ENCODE results near the gene MORC3. TPM values are rescaled to one million over a fixed set of nuclear protein-coding genes. Genes with fewer than 3 reads are reported as not detected.
"Not testable (repeated sequence)": the region's sequence is repeated elsewhere in the genome, so short reads cannot be mapped to it uniquely, and the experiment has no call there.

MORC3 gene
- total RNA-seq, 1 donor from 2014 or later, result 58.8 TPM

GRCh38 chr21:36320421-36321324, 676 bp downstream of the MORC3 start:
- ATAC-seq (peak; percentile 36), DNase-seq (ENCODE audit: low spot score) (peak; percentile 79)
- intact Hi-C loops (cut with DNase I), result loop anchor here (5.0 kb wide), 1 partner anchor 688 kb away; no protein-coding TSS in a partner anchor

- ATAC-seq, result no peak
- intact Hi-C loops (cut with DNase I), result loop anchor here (5.0 kb wide), 1 partner anchor 689 kb away; no protein-coding TSS in a partner anchor
- no peak for DNase-seq (ENCODE audit: low spot score)
Measured at GRCh38 chr21:36321325-36322082, 1.5 kb downstream of the MORC3 start.

GRCh38 chr21:36322083-36322424, 2.1 kb downstream of the MORC3 start:
- ATAC-seq, result no peak
- intact Hi-C loops (cut with DNase I), result loop anchor here (5.0 kb wide), 1 partner anchor 690 kb away; no protein-coding TSS in a partner anchor
- no peak for DNase-seq (ENCODE audit: low spot score)

- no peak for DNase-seq (ENCODE audit: low spot score)
- intact Hi-C loops (cut with DNase I), result loop anchor here (5.0 kb wide), 1 partner anchor 691 kb away; no protein-coding TSS in a partner anchor
- ATAC-seq, result no peak
Measured at GRCh38 chr21:36323032-36323431, 3.0 kb downstream of the MORC3 start.

GRCh38 chr21:36325373-36326010, 5.5 kb downstream of the MORC3 start:
- no peak for DNase-seq (ENCODE audit: low spot score)
- intact Hi-C loops (cut with DNase I), result no loop called here
- no peak for ATAC-seq

- DNase-seq (ENCODE audit: low spot score) (no peak), ATAC-seq (peak; percentile 78)
- intact Hi-C loops (cut with DNase I), result no loop called here
Measured at GRCh38 chr21:36330904-36331303, 10.9 kb downstream of the MORC3 start.

- no peak for DNase-seq (ENCODE audit: low spot score)
- no peak for ATAC-seq
- intact Hi-C loops (cut with DNase I), result no loop called here
Measured at GRCh38 chr21:36337099-36337509, 17.1 kb downstream of the MORC3 start.

GRCh38 chr21:36338975-36339374, 19.0 kb downstream of the MORC3 start:
- no peak for DNase-seq (ENCODE audit: low spot score)
- ATAC-seq, result no peak
- intact Hi-C loops (cut with DNase I), result no loop called here

- ATAC-seq; intact Hi-C loops (cut with DNase I): not testable (repeated sequence)
Measured at GRCh38 chr21:36342581-36342980, 22.6 kb downstream of the MORC3 start.

GRCh38 chr21:36344931-36345330, 24.9 kb downstream of the MORC3 start:
- DNase-seq (ENCODE audit: low spot score) (no peak), ATAC-seq (no peak)
- intact Hi-C loops (cut with DNase I), result no loop called here

More at GRCh38 chr21:36342581-36342980, 22.6 kb downstream of the MORC3 start:
- DNase-seq (ENCODE audit: low spot score), result not testable (repeated sequence)

- intact Hi-C loops (cut with DNase I), result no loop called here
- DNase-seq (ENCODE audit: low spot score), result no peak
Measured at GRCh38 chr21:36347278-36347961, 27.4 kb downstream of the MORC3 start.

GRCh38 chr21:36347962-36348328, 27.9 kb downstream of the MORC3 start:
- ATAC-seq (no peak), DNase-seq (ENCODE audit: low spot score) (no peak)
- intact Hi-C loops (cut with DNase I), result no loop called here

More at GRCh38 chr21:36347278-36347961, 27.4 kb downstream of the MORC3 start:
- ATAC-seq, result no peak

- no peak for ATAC-seq
- intact Hi-C loops (cut with DNase I), result no loop called here
- DNase-seq (ENCODE audit: low spot score), result no peak
Measured at GRCh38 chr21:36349315-36349714, 29.3 kb downstream of the MORC3 start.

GRCh38 chr21:36350282-36350910, 30.4 kb downstream of the MORC3 start:
- intact Hi-C loops (cut with DNase I), result no loop called here
- ATAC-seq (no peak), DNase-seq (ENCODE audit: low spot score) (no peak)

GRCh38 chr21:36354918-36355680, 35.1 kb downstream of the MORC3 start:
- no peak for ATAC-seq
- DNase-seq (ENCODE audit: low spot score), result no peak
- intact Hi-C loops (cut with DNase I), result no loop called here

- DNase-seq (ENCODE audit: low spot score) (no peak), ATAC-seq (no peak)
- intact Hi-C loops (cut with DNase I), result no loop called here
Measured at GRCh38 chr21:36355868-36356267, 35.9 kb downstream of the MORC3 start.

- DNase-seq (ENCODE audit: low spot score) (no peak), ATAC-seq (no peak)
- intact Hi-C loops (cut with DNase I), result no loop called here
Measured at GRCh38 chr21:36359185-36359584, 39.2 kb downstream of the MORC3 start.
